WI38 (cell line): ENCODE data around the gene MX1.

Experiments used
- H3K4me3 ChIP-seq: 2 replicates; pipeline ENCODE4 v1.5.1; 2011; ENCODE audit warnings: low read depth, mild to moderate bottlenecking, control low read depth, low read length
- TF ChIP-seq, protein P1 (sequence below): IDR thresholded peaks from 2 replicates; pipeline ENCODE4 v1.5.1; 2012; ENCODE audit warnings: low read depth, mild to moderate bottlenecking, control low read depth, low read length

The MX1 gene

DNA sequence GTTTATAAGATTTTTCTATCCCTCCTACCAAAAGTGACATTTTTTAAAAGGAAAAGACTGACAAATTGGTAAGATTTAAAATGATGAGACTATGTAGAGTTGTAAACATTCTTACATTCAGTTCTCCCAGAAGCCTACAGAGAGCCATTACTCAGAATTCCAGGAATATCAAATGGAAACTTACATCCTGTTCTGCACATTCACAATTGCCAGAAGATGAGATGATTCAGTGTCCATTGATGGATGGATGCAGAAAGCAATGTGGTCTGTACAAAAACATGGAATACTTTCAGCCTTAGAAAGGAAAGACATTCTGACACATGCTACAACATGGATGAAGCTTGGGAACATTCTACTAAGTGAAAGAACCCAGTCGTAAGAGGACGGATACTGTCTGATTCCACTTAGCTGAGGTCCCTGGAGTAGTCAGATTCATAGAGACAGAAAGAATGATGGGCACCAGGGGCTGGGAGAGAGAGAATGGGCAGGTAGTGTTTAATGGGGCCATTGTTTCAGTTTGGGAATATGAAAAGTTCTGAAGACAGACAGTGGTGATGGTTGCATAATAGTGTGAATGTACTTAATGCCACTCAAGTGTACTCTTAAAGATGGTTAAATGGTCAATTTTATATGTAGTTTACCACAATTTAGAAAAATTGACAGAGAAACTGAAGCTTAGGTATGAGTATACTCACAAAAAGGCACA, 16.6 kb downstream of the MX1 start:
- H3K4me3 ChIP-seq: no peak overlapping the region
- TF ChIP-seq, protein P1, sequence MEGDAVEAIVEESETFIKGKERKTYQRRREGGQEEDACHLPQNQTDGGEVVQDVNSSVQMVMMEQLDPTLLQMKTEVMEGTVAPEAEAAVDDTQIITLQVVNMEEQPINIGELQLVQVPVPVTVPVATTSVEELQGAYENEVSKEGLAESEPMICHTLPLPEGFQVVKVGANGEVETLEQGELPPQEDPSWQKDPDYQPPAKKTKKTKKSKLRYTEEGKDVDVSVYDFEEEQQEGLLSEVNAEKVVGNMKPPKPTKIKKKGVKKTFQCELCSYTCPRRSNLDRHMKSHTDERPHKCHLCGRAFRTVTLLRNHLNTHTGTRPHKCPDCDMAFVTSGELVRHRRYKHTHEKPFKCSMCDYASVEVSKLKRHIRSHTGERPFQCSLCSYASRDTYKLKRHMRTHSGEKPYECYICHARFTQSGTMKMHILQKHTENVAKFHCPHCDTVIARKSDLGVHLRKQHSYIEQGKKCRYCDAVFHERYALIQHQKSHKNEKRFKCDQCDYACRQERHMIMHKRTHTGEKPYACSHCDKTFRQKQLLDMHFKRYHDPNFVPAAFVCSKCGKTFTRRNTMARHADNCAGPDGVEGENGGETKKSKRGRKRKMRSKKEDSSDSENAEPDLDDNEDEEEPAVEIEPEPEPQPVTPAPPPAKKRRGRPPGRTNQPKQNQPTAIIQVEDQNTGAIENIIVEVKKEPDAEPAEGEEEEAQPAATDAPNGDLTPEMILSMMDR: no peak

DNA sequence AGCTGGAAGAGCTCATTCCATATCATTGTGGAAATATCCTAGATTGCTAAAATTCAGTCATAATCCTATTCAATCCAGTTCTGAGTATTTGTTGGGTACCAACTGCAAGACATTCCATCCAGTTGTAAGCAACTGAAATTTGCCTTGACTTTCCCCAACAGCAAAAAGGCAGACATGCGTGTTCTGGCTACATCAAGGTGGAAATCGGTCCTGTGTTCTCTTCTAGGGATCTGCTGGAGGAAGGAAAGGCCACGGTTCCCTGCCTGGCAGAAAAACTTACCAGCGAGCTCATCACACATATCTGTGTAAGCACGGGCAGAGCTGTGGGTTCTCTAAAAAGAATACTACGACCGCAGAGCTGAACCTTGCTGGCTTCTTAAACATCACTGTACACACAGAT, 17.5 kb downstream of the MX1 start:
- no peak overlapping the region for H3K4me3 ChIP-seq
- TF ChIP-seq, protein P1: no peak

DNA sequence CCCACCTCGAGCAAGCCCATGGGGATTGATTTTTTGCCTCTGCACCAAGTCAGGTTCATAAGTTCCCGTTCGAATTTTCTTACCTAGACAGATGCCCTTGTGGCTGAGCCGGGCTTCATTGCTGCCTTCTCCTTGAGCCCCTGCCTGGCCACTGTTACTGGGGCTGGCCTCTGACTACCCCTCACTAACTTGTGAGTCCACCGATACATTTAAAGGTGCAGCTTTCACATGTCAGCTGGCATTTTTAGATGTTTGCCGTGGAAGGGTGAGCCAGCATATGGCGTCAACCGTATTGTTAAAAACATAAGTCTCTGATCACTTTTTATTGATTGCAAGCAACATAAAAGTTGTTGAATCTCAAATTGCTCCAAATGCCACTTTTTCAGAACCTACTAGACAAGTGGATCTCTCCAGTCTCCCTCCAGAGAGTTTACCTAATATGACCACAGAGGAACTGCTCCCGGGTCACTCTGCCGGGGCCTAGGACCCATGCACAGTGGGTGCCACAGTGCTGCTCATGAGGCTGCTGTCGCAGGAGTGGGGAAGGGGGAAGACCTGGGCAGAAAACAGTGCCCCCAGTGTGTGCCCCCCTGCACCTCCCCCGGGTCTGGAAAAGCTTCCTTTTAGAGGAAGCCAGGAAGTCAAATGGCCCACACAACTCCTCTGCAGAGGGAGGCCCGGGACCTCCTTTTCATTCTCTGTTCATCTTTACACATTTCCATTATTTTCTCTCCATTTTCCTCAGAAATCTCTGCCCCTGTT, 18.8 kb downstream of the MX1 start:
- TF ChIP-seq, protein P1: no peak
- H3K4me3 ChIP-seq: no peak overlapping the region

DNA sequence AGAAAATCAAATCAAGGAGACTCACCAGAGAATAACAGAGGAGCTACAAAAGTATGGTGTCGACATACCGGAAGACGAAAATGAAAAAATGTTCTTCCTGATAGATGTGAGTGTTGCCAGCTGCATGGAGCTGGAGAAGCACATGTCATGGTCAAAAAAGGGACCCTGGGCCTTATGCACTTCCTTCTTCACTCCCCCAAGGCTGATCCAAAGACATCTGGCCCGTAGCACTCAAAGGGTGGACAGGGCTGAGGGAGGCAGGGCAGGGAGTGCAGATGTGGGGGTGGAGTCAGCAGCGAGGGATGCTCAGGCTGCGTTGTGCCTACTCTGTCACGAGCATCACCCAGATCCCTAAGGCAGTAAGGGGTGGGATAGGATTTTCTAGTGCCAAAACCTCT, 19.4 kb downstream of the MX1 start:
- H3K4me3 ChIP-seq: no peak overlapping the region
- TF ChIP-seq, protein P1: no peak

DNA sequence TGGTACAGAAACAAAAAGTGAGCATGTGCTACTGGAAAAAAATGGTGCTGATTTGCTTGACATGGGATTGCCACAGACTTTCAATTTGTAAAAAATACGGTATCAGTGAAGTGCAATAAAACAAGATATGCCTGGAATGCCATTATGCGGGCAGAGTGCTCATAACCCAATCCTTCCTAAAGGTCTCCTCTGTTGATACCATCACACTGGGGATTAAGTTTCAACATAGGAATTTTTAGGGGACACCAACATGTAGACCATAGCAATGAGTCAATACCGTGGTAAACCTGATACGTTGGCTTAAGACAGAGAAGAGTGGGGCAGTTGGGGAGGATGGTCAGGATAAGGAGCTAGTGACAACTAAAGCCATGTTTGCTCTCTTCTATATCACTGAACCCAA, 20.5 kb downstream of the MX1 start:
- TF ChIP-seq, protein P1: no peak
- H3K4me3 ChIP-seq: no peak overlapping the region

DNA sequence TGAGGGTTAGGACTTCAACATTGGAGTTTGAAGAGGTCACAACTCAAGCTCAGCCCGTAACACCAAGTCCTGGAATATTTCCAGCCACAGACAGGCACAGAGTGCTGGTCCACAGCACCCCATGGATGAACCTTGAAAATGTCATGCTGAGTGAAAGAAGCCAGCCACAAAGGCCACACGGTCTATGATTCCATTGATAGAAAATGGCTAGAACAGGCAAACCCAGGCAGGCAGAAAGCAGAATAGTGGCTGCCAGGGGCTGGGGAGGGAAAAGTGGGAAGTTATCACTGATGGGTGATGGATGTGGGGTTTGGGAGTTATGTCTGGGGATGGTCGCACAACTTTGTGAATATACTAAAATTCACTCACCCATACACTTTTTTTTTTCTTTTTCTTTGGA, 21.3 kb downstream of the MX1 start:
- H3K4me3 ChIP-seq: no peak overlapping the region
- TF ChIP-seq, protein P1: no peak

DNA sequence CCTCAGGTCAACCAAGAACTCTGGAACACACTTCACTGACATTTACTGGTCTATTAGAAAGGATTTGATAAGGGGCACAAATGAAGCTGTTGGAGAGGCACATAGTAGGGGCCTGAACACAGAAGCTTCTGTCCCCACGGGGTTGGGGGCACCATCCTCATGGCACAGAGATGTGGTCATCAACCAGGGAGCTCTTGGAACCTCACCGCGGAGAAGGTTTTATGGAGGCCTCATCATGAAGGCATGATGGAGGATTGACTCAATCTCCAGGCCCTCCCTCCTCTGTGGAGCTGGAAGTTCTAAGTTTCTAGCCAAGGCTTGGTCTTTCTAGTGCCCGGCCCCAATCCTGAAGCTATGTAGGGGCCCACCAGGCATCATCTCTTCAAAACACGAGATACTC, 23.6 kb downstream of the MX1 start:
- H3K4me3 ChIP-seq: no peak overlapping the region
- TF ChIP-seq, protein P1: no peak
